ENCODE measurements around the gene SIGLEC15.

- TF ChIP-seq CTCF (IDR thresholded peaks at IDR 0.05; ENCODE audit: poor library complexity) (no peak), EZH2phosphoT487 (IDR thresholded peaks at IDR 0.05; ENCODE audit: low read depth, severe bottlenecking, unreplicated experiment) (no peak)
Measured at GRCh38 chr18:45890606-45891005, 65.1 kb downstream of the SIGLEC15 start.

Measured in hepatocyte (in vitro differentiated cells).